ENCODE data around the gene GPA33. TPM values are rescaled to one million over a fixed set of nuclear protein-coding genes. Genes with fewer than 3 reads are reported as not detected.

The GPA33 gene
- total RNA-seq, 1 experiment from 2014 or later = not detected

GRCh38 chr1:167135281-167135840, 45.2 kb upstream of the GPA33 start:
- Histone ChIP-seq H3K9me2 (ENCODE audit: insufficient read depth) (no peaks in the 10 kb centered on the region), H3K4me3 (no peak overlapping the region), H3K27me3 (ENCODE audit: insufficient read depth, low read depth) (no peaks in the 10 kb centered on the region), H4K20me1 (ENCODE audit: insufficient read depth) (no peaks in the 10 kb centered on the region), H3K4me2 (no peak overlapping the region), H3F3A (ENCODE audit: insufficient read depth, low read depth) (peaks cover 5% of the 10 kb centered on the region; the same call in 1 of the 2 replicates), H3K4me1 (replicated peaks; ENCODE audit: insufficient read depth) (peaks cover 12% of the 10 kb centered on the region), H3K9me3 (ENCODE audit: insufficient read depth, low read depth) (no peaks in the 10 kb centered on the region), H2AFZ (no peak overlapping the region), H3K27ac (no peak overlapping the region), H3K36me3 (ENCODE audit: low read depth) (no peaks in the 10 kb centered on the region), H3K79me2 (ENCODE audit: low read depth) (no peaks in the 10 kb centered on the region)
- POLR2A ChIA-PET (ENCODE audit: unreplicated experiment) = no interaction called here
- intact Hi-C loops (cut with micrococcal nuclease; ENCODE audit: unreplicated experiment) = no loop called here
- BruUV-seq (replicated peaks) = no TSS peak
- DNase-seq = no peak
- TF ChIP-seq CTCF (conservative IDR thresholded peaks at IDR 0.05) = no peak
- TF ChIP-seq EZH2 (IDR thresholded peaks at IDR 0.05; ENCODE audit: low read depth) = no peak
- CTCF ChIA-PET = no interaction called here

GRCh38 chr1:167132301-167133010, 42.3 kb upstream of the GPA33 start:
- Histone ChIP-seq H3K4me3 (no peak overlapping the region), H3K4me1 (replicated peaks; ENCODE audit: insufficient read depth) (peaks cover 12% of the 10 kb centered on the region), H3F3A (ENCODE audit: insufficient read depth, low read depth) (peaks cover 5% of the 10 kb centered on the region; the same call in 1 of the 2 replicates), H2AFZ (no peak overlapping the region), H3K27ac (no peak overlapping the region), H3K27me3 (ENCODE audit: insufficient read depth, low read depth) (no peaks in the 10 kb centered on the region), H3K4me2 (no peak overlapping the region), H3K36me3 (ENCODE audit: low read depth) (no peaks in the 10 kb centered on the region), H3K79me2 (ENCODE audit: low read depth) (no peaks in the 10 kb centered on the region), H3K9me3 (ENCODE audit: insufficient read depth, low read depth) (no peaks in the 10 kb centered on the region), H3K9me2 (ENCODE audit: insufficient read depth) (no peaks in the 10 kb centered on the region), H4K20me1 (ENCODE audit: insufficient read depth) (no peaks in the 10 kb centered on the region)
- TF ChIP-seq EZH2 (IDR thresholded peaks at IDR 0.05; ENCODE audit: low read depth) = no peak
- no peak for TF ChIP-seq CTCF (conservative IDR thresholded peaks at IDR 0.05)
- CTCF ChIA-PET = no interaction called here
- no peak for DNase-seq
- POLR2A ChIA-PET (ENCODE audit: unreplicated experiment) = no interaction called here
- no TSS peak for BruUV-seq (replicated peaks)
- intact Hi-C loops (cut with micrococcal nuclease; ENCODE audit: unreplicated experiment) = no loop called here

GRCh38 chr1:167130829-167131510, 40.8 kb upstream of the GPA33 start:
- POLR2A ChIA-PET (ENCODE audit: unreplicated experiment) = no interaction called here
- no TSS peak for BruUV-seq (replicated peaks)

More at GRCh38 chr1:167130829-167131510, 40.8 kb upstream of the GPA33 start:
- Histone ChIP-seq H3K9me3 (ENCODE audit: insufficient read depth, low read depth) (no peaks in the 10 kb centered on the region), H3K27me3 (ENCODE audit: insufficient read depth, low read depth) (no peaks in the 10 kb centered on the region), H4K20me1 (ENCODE audit: insufficient read depth) (no peaks in the 10 kb centered on the region), H3F3A (ENCODE audit: insufficient read depth, low read depth) (no peaks in the 10 kb centered on the region), H3K9me2 (ENCODE audit: insufficient read depth) (no peaks in the 10 kb centered on the region), H3K36me3 (ENCODE audit: low read depth) (no peaks in the 10 kb centered on the region), H3K4me2 (no peak overlapping the region), H3K27ac (no peak overlapping the region), H3K4me3 (no peak overlapping the region), H3K4me1 (replicated peaks; ENCODE audit: insufficient read depth) (peaks cover 6% of the 10 kb centered on the region), H3K79me2 (ENCODE audit: low read depth) (no peaks in the 10 kb centered on the region), H2AFZ (no peak overlapping the region)
- no peak for DNase-seq
- TF ChIP-seq EZH2 (IDR thresholded peaks at IDR 0.05; ENCODE audit: low read depth) (no peak), CTCF (conservative IDR thresholded peaks at IDR 0.05) (no peak)
- CTCF ChIA-PET = no interaction called here
- intact Hi-C loops (cut with micrococcal nuclease; ENCODE audit: unreplicated experiment) = no loop called here
